ENCODE data around the gene CD244. TPM values are rescaled to one million over a fixed set of nuclear protein-coding genes. Genes with fewer than 3 reads are reported as not detected.

The CD244 gene, protein sequence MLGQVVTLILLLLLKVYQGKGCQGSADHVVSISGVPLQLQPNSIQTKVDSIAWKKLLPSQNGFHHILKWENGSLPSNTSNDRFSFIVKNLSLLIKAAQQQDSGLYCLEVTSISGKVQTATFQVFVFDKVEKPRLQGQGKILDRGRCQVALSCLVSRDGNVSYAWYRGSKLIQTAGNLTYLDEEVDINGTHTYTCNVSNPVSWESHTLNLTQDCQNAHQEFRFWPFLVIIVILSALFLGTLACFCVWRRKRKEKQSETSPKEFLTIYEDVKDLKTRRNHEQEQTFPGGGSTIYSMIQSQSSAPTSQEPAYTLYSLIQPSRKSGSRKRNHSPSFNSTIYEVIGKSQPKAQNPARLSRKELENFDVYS
- total RNA-seq: not detected

DNA sequence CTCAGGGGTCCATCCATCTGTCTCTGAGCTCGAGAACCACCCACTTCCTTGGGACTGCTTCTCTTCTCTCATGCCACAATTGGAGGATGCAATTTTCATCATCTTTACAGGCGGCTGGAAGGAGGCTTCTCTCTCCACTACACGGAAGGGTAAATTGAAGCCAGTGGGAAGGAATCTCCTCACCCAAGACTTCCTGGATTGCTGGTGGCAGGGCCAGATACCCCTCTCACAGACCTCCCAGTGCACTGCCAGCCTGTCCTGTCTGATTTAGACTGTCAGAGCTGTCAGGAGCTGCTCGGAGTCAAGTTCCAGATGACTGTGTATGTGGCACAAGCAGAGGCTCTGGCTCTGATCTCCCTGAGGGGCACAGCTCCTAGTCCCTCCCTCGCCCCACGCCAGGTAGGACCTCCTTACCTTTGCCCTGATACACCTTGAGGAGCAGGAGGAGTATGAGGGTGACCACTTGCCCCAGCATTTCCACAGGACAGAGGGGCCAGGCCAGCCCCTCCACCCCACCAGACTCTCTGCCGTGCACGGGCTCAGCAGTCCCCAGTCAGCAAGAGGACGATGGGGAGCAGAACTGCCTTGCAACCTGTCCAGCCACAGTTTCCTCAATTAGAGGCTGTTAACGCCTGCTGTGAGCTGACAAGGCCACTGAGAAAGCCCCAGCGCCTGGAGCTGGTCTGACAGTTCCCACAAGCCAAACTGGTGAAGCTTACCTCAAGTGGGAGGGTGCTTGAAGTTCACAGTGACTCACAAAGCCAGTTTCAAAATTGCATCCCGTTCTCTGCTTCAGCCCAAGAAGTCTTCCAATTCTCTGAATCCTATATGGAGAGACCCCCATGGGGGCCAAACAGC, at the start of gene CD244:
TSS of gene CD244 (minus strand) at position 685 of the 858 bp plus-strand sequence. CDS start at position 475, 210 bp downstream.

DNA sequence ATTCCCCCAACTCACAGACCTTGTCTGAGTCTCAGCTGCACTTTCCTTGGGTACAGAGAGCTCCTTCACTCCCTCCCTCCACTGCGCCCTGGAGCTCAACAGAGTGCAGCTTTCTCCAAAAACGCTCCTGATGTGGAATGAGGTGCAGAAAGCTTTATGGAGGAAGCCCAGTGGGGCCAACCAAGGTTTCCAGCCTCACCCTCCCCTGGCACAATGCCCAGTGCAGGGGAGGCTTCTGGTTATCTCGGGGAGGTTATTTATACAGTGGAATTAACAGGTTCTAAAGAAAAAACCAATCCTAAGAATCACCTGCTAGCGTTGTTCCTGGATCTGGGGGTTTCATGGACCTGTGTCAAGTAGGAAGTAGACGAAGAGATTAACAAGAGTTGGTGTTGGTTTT, 22.4 kb upstream of the CD244 start, which contains the start of gene ITLN1:
TSS of gene ITLN1 (minus strand) at position 139 of the 400 bp plus-strand sequence. CDS start 303 bp downstream, outside the sequence.

DNA sequence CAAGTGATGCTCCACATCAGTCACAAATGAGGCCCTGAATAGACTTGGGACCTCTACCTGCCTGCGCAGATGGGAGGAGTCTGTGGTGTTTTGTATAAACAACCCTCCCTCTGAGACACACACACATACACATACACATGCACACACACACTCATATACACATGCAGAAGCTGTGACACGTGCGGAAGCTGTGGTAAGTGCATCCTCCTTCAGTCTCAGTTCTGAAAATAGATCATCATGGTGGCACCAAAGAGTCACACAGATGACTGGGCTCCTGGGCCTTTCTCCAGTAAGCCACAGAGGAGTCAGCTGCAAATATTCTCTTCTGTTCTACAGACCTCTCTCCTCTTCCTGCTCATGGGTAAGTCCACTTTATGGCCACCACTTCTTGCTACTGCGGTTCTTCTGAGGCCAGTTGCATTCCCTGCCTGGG, 66.7 kb downstream of the CD244 start, which contains the start of gene LY9:
TSS of gene LY9 (plus strand) at position 224 of the 433 bp plus-strand sequence. CDS start at position 238, 14 bp downstream.

Other genes with a start within 250 kb of the CD244 start
- gene SLAMF1, start 215.8 kb downstream of the CD244 start, total RNA-seq: not detected
- not detected for gene CD48, start 151.1 kb downstream of the CD244 start, total RNA-seq
- not detected for gene SLAMF7, start 123.6 kb downstream of the CD244 start, total RNA-seq
- gene LY9, start 66.7 kb downstream of the CD244 start, total RNA-seq: not detected
- not detected for gene ITLN1, start 22.3 kb upstream of the CD244 start, total RNA-seq
- not detected for gene ITLN2, start 91.9 kb upstream of the CD244 start, total RNA-seq
- gene F11R, start 158.3 kb upstream of the CD244 start, total RNA-seq: 18.8 TPM
- 35.1 TPM for gene TSTD1, start 176.1 kb upstream of the CD244 start, total RNA-seq
- 121 TPM for gene USF1, start 183.1 kb upstream of the CD244 start, total RNA-seq
- 0.31 TPM for gene ARHGAP30, start 207.0 kb upstream of the CD244 start, total RNA-seq
- gene NECTIN4, start 226.7 kb upstream of the CD244 start, total RNA-seq: not detected
- 1.6 TPM for gene KLHDC9, start 235.5 kb upstream of the CD244 start, total RNA-seq